ENCODE results near the gene TMEM258. TPM values are rescaled to one million over a fixed set of nuclear protein-coding genes. Genes with fewer than 3 reads are reported as not detected.

TMEM258 gene
- total and polyA plus RNA-seq, 9 of the 15 experiments (the other 6 are each of a cell fraction or from before 2014, with no cell fraction given) = 97.2 to 856 (median 231) TPM

DNA sequence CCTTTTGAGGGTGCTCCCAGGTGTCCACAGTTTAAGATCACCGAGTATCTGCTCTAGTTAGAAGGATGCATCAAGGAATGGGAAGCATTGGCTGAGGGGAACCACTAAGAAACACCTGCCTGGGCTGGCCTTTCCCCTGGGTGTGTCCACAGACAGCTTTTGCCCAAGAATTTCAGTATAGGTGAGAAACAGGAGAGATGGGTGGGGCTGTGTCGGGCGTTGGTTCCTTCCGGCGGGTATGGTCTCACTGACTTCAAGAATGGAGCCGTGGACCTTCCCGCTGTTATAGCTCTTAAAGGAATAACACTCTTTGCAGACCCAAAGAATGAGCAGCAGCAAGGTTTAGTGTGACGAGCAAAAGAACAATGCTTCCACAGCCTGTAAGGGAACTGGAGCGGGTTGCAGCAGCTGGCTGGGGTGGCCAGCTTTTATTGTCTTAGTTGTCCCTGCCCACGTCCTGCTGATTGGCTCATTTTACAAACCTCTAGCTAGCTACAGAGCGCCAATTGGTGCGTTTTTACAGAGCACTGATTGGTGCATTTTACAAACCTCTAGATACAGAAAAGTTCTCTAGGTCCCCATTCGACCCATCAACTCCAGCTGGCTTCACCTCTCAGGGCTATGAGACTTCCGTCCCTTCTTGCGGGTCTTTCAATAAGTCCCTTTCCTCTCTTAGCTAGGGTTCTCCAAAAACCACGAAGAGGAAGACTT is 22.0 kb upstream of the TMEM258 start (continued):
- TF ChIP-seq AFF1 (IDR thresholded peaks at IDR 0.05; ENCODE audit: low read depth in 1 of 2, partially characterized antibody in 2 of 2) (peak in 1 of 2 experiments; percentile 32), PCBP2 (IDR thresholded peaks at IDR 0.05; ENCODE audit: low read depth, low read length, poor library complexity, severe bottlenecking) (no peak), BRD9 (IDR thresholded peaks at IDR 0.05; ENCODE audit: low read depth, partially characterized antibody) (peak; percentile 84), FOXM1 (IDR thresholded peaks at IDR 0.05; ENCODE audit: low read depth) (peak; percentile 31; the same call in 1 of the 2 replicates), FOXM1 (CRISPR knock-in tag; IDR thresholded peaks at IDR 0.05; ENCODE audit: low read depth) (no peak), SRSF7 (optimal IDR thresholded peaks at IDR 0.05; ENCODE audit: low read depth, low read length) (no peak), SUPT5H (IDR thresholded peaks at IDR 0.05) (peak; percentile 49), ZNF134 (CRISPR knock-in tag; conservative IDR thresholded peaks at IDR 0.05) (no peak; the same call in 1 of the 2 replicates), GABPB2 (CRISPR knock-in tag; conservative IDR thresholded peaks at IDR 0.05) (no peak), ZNF253 (CRISPR knock-in tag; conservative IDR thresholded peaks at IDR 0.05) (no peak), TCFL5 (CRISPR knock-in tag; conservative IDR thresholded peaks at IDR 0.05) (no peak), TARDBP (IDR thresholded peaks at IDR 0.05) (no peak), SMARCB1 (IDR thresholded peaks at IDR 0.05; ENCODE audit: insufficient read length, low read depth) (no peak), MXI1 (IDR thresholded peaks at IDR 0.05; ENCODE audit: low read depth, low read length) (no peak), OTX1 (CRISPR knock-in tag; IDR thresholded peaks at IDR 0.05) (peak; percentile 79; the same call in 1 of the 2 replicates), BDP1 (IDR thresholded peaks at IDR 0.05; ENCODE audit: insufficient read depth, insufficient read length) (no peak), ZNF507 (tag; conservative IDR thresholded peaks at IDR 0.05) (no peak), SP2 (IDR thresholded peaks at IDR 0.05; ENCODE audit: extremely low read depth, low read depth, low read length, poor library complexity, severe bottlenecking) (no peak), POLR2B (IDR thresholded peaks at IDR 0.05; ENCODE audit: low read depth, partially characterized antibody) (no peak), NR1H2 (CRISPR knock-in tag; IDR thresholded peaks at IDR 0.05) (peak; percentile 33; the same call in 1 of the 2 replicates), CREM (IDR thresholded peaks at IDR 0.05; ENCODE audit: low read depth) (no peak)
- TF ChIP-seq, protein P1, sequence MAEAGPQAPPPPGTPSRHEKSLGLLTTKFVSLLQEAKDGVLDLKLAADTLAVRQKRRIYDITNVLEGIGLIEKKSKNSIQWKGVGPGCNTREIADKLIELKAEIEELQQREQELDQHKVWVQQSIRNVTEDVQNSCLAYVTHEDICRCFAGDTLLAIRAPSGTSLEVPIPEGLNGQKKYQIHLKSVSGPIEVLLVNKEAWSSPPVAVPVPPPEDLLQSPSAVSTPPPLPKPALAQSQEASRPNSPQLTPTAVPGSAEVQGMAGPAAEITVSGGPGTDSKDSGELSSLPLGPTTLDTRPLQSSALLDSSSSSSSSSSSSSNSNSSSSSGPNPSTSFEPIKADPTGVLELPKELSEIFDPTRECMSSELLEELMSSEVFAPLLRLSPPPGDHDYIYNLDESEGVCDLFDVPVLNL (CRISPR knock-in tag; IDR thresholded peaks at IDR 0.05; ENCODE audit: low read depth) = peak; percentile 33; the same call in 1 of the 2 replicates
- TF ChIP-seq, protein P2, sequence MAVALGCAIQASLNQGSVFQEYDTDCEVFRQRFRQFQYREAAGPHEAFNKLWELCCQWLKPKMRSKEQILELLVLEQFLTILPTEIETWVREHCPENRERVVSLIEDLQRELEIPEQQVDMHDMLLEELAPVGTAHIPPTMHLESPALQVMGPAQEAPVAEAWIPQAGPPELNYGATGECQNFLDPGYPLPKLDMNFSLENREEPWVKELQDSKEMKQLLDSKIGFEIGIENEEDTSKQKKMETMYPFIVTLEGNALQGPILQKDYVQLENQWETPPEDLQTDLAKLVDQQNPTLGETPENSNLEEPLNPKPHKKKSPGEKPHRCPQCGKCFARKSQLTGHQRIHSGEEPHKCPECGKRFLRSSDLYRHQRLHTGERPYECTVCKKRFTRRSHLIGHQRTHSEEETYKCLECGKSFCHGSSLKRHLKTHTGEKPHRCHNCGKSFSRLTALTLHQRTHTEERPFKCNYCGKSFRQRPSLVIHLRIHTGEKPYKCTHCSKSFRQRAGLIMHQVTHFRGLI (CRISPR knock-in tag; IDR thresholded peaks at IDR 0.05) = no peak

Data from K562 (cell line).